EH (cell line): ENCODE measurements around the gene UGT3A1.

Experiments
- DNase-seq: peaks from one replicate; pipeline ENCODE4 v3.0.0-alpha.2; 2015; ENCODE audit warnings: low read depth

The UGT3A1 gene

DNA sequence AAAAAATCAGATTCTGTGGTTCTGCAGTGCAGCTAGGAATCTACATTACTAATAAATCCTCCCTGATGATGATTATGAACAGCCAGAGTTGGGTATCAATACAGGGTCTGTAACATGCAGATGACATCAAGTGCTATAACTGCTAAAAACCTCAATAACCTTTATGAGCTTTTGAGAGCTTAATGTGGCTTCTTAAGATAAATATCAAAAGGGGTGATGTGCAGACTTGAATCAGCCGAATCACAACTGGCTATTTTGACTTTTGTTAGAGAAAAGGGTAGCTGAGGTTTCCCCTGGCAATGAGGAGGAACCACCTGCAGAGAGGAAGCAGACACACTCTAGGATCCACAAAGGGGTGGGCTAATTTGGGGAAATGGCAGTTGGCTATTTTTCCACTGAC, 83.0 kb downstream of the UGT3A1 start:
- no peak for DNase-seq

GRCh38 chr5:35904443-35905132, 86.6 kb downstream of the UGT3A1 start:
- DNase-seq = no peak

- DNase-seq = no peak
Observed at GRCh38 chr5:35903631-35904203, 87.5 kb downstream of the UGT3A1 start.

DNA sequence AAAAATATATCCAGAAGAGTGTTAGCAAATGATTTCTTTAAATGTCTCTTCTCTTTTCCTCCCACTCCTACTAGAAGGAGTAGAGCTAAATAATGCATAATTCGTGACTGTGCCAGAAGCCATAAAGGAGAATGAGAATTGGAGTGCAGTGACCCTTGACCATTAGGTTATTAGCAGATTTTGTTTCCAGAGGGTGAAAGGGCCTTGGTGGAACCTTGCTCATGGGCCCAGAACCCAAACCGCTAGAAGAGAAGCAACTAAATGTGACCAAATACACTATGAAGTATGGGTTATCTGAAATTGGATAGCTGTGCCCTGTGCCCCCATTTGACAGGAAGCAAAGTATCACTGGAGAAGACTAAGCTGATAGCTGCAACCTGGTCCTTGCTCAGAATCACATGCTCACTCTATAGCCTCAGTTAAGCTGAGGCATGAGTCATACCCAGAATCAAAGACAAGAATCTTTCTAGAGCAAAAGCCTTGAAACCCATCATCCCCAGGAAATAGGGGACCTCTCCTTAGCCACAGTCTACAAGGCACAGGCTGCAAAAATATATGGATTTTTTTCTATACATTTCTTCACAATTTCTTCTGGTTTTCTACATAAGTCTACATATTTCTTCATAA, 89.0 kb downstream of the UGT3A1 start:
- peak; percentile 60 for DNase-seq
